ENCODE results near the gene PHKA1.

DNA sequence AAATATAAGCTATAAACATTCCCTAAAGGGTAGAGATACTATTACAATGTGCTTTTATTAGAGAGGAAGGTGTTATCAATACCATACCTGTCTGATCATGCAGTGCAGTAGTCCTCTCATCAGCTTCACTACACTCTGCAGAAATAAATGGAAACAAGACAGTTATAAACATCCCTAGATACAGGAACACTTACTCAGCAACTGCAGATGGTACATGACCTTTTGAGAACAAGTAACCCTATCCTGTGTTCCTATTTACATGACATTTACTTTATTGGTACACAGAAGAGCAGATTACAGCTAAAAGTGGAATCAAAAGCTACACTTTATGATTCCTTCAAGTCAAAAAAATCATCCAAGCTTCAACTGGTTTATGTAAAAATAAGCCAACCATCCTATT lies 9.0 kb downstream of the PHKA1 start:
- TF ChIP-seq POLR2A (IDR thresholded peaks at IDR 0.05) = no peak
- TF ChIP-seq, protein P1, sequence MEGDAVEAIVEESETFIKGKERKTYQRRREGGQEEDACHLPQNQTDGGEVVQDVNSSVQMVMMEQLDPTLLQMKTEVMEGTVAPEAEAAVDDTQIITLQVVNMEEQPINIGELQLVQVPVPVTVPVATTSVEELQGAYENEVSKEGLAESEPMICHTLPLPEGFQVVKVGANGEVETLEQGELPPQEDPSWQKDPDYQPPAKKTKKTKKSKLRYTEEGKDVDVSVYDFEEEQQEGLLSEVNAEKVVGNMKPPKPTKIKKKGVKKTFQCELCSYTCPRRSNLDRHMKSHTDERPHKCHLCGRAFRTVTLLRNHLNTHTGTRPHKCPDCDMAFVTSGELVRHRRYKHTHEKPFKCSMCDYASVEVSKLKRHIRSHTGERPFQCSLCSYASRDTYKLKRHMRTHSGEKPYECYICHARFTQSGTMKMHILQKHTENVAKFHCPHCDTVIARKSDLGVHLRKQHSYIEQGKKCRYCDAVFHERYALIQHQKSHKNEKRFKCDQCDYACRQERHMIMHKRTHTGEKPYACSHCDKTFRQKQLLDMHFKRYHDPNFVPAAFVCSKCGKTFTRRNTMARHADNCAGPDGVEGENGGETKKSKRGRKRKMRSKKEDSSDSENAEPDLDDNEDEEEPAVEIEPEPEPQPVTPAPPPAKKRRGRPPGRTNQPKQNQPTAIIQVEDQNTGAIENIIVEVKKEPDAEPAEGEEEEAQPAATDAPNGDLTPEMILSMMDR (IDR thresholded peaks at IDR 0.05) = no peak

Measured in right lobe of liver (tissue), 4 donors.